PC-9 (cell line): ENCODE results near the gene NPIPA1. TPM values are rescaled to one million over a fixed set of nuclear protein-coding genes. Genes with fewer than 3 reads are reported as not detected.
A peak's percentile ranks its signal among the peaks of the same experiment; 100 is the strongest.
"Not testable (repeated sequence)": the region's sequence is repeated elsewhere in the genome, so short reads cannot be mapped to it uniquely, and the experiment has no call there.

Source experiments
- BruUV-seq: library from RNA; stranded (reverse); fragments of 400-500 nt; replicated peaks from 2 replicates; lab custom pipeline; 2021; lab: Mats Ljungman, UMichigan
- CTCF ChIA-PET: fragments of 300-600 bp; sonication (Branson Sonifier 250); formaldehyde crosslinking; loops from one replicate; lab custom pipeline; 2022; ENCODE audit warnings: antibody characterized with exemption; lab: Charles Lee
- POLR2A ChIA-PET: fragments of 300-600 bp; sonication (Branson Sonifier 250); formaldehyde crosslinking; loops from one replicate; lab custom pipeline; 2022; ENCODE audit warnings: antibody characterized with exemption; ENCODE audit not compliant: unreplicated experiment; lab: Charles Lee
- DNase-seq, 2 experiments: peaks; one replicate each; pipeline versions ENCODE4 v3.0.0 to v3.0.0-alpha.2; 2015 to 2022; ENCODE audit warnings: mixed read lengths in 1 of 2
- H2AFZ ChIP-seq: fragments of 200-600 bp; sonication (generic); 2 replicates; pipeline ENCODE4 v1.8.1; 2017; ENCODE audit warnings: antibody characterized with exemption
- H3F3A ChIP-seq: fragments of 200-600 bp; sonication (generic); 2 replicates; pipeline ENCODE4 v1.8.1; 2017; ENCODE audit warnings: antibody characterized with exemption, mild to moderate bottlenecking, low read depth; ENCODE audit not compliant: insufficient read depth
- H3K27ac ChIP-seq: fragments of 200-600 bp; sonication (generic); 2 replicates; pipeline ENCODE4 v1.6.1; 2016; ENCODE audit warnings: mixed run types
- H3K27me3 ChIP-seq: fragments of 200-600 bp; sonication (generic); 2 replicates; pipeline ENCODE4 v1.6.1; 2016; ENCODE audit warnings: low read depth, mixed run types; ENCODE audit not compliant: insufficient read depth
- H3K36me3 ChIP-seq: fragments of 200-600 bp; sonication (generic); 2 replicates; pipeline ENCODE4 v1.6.1; 2016; ENCODE audit warnings: low read depth, mixed run types
- H3K4me1 ChIP-seq: fragments of 200-600 bp; sonication (generic); replicated peaks from 2 replicates; pipeline ENCODE4 v1.6.1; 2016; ENCODE audit warnings: mixed run types; ENCODE audit not compliant: insufficient read depth
- H3K4me2 ChIP-seq: fragments of 200-600 bp; sonication (generic); 2 replicates; pipeline ENCODE4 v1.6.1; 2017; ENCODE audit warnings: mixed run types
- H3K4me3 ChIP-seq: fragments of 200-600 bp; sonication (generic); 2 replicates; pipeline ENCODE4 v1.6.1; 2016; ENCODE audit warnings: mixed run types
- H3K79me2 ChIP-seq: fragments of 200-600 bp; sonication (generic); 2 replicates; pipeline ENCODE4 v1.6.1; 2017; ENCODE audit warnings: low read depth, mixed run types
- H3K9me2 ChIP-seq: fragments of 200-600 bp; sonication (generic); 2 replicates; pipeline ENCODE4 v1.8.1; 2017; ENCODE audit warnings: mild to moderate bottlenecking; ENCODE audit not compliant: insufficient read depth
- H3K9me3 ChIP-seq: fragments of 200-600 bp; sonication (generic); 2 replicates; pipeline ENCODE4 v1.8.1; 2016; ENCODE audit warnings: low read depth; ENCODE audit not compliant: insufficient read depth
- H4K20me1 ChIP-seq: fragments of 200-600 bp; sonication (generic); 2 replicates; pipeline ENCODE4 v1.8.1; 2017; ENCODE audit not compliant: insufficient read depth
- intact Hi-C: fragments of 100-400 bp; cut with micrococcal nuclease; formaldehyde crosslinking; loops from one replicate; pipeline ENCODE4 v1.10.0; 2022; ENCODE audit not compliant: unreplicated experiment
- total RNA-seq: library from RNA; stranded (reverse); gene quantifications from 2 replicates; pipeline ENCODE4 v1.2.3, GENCODE V29; 2021

Gene NPIPA1
- total RNA-seq, 1 experiment from 2014 or later = 109 TPM

GRCh38 chr16:14971621-14972228 lies 34.5 kb downstream of the NPIPA1 start:
- H3K9me3 ChIP-seq, H3K4me2 ChIP-seq, POLR2A ChIA-PET, H3K27me3 ChIP-seq, CTCF ChIA-PET, H3K36me3 ChIP-seq, H3K9me2 ChIP-seq, H3K4me3 ChIP-seq, H3F3A ChIP-seq, BruUV-seq, DNase-seq, H4K20me1 ChIP-seq, H3K27ac ChIP-seq, intact Hi-C loops, H2AFZ ChIP-seq: not testable (repeated sequence)
- Histone ChIP-seq H3K4me1 (0 out of 2 replicates have a peak, but pooled peaks cover 14% of the 10 kb centered on the region), H3K79me2 (peaks cover 17% of the 10 kb centered on the region)

GRCh38 chr16:14973785-14974322 lies 36.6 kb downstream of the NPIPA1 start:
- H3K9me3 ChIP-seq, H3F3A ChIP-seq, H3K27me3 ChIP-seq, H3K36me3 ChIP-seq, H4K20me1 ChIP-seq, CTCF ChIA-PET, POLR2A ChIA-PET, H2AFZ ChIP-seq, H3K9me2 ChIP-seq, intact Hi-C loops, H3K27ac ChIP-seq: not testable (repeated sequence)
- BruUV-seq = TSS peak; percentile 92
- H3K4me2 ChIP-seq = peak overlapping the region; percentile 84
- H3K4me1 ChIP-seq = 0 out of 2 replicates have a peak, but pooled peaks cover 14% of the 10 kb centered on the region
- peak overlapping the region; percentile 92; the same call in 1 of the 2 replicates for H3K4me3 ChIP-seq
- H3K79me2 ChIP-seq = peaks cover 36% of the 10 kb centered on the region
- DNase-seq = peak in 1 of 2 experiments; percentile 20

- DNase-seq, H3K9me2 ChIP-seq, H4K20me1 ChIP-seq, intact Hi-C loops, H3K27ac ChIP-seq, H3K36me3 ChIP-seq, BruUV-seq, H3K9me3 ChIP-seq, POLR2A ChIA-PET, H3F3A ChIP-seq, H3K27me3 ChIP-seq, CTCF ChIA-PET: not testable (repeated sequence)
- Histone ChIP-seq H3K4me1 (0 out of 2 replicates have a peak, but pooled peaks cover 14% of the 10 kb centered on the region), H3K4me3 (peak overlapping the region; percentile 92), H3K4me2 (peak overlapping the region; percentile 84), H2AFZ (peak overlapping the region; percentile 65), H3K79me2 (peaks cover 41% of the 10 kb centered on the region)
Observed at GRCh38 chr16:14974331-14974655, 37.0 kb downstream of the NPIPA1 start.

GRCh38 chr16:14974656-14975417 lies 37.6 kb downstream of the NPIPA1 start, which contains the start of gene PDXDC1:
PDXDC1 (plus strand) TSS chr16:14975026; CDS start chr16:14975200, 174 bp downstream.
- H3F3A ChIP-seq, POLR2A ChIA-PET, intact Hi-C loops, H4K20me1 ChIP-seq, H3K9me3 ChIP-seq, CTCF ChIA-PET, H3K9me2 ChIP-seq, BruUV-seq, H3K27me3 ChIP-seq, H3K36me3 ChIP-seq: not testable (repeated sequence)
- peak; percentile 76 to 98 for DNase-seq
- H3K4me2 ChIP-seq = peak within 1 kb of the TSS; percentile 84
- peaks cover 46% of the 10 kb centered on the region for H3K79me2 ChIP-seq
- H3K4me3 ChIP-seq = peak within 1 kb of the TSS; percentile 92
- H3K27ac ChIP-seq = peak within 1 kb of the TSS; percentile 57
- H3K4me1 ChIP-seq = 0 out of 2 replicates have a peak, but pooled peaks cover 14% of the 10 kb centered on the region
- peak within 1 kb of the TSS; percentile 65 for H2AFZ ChIP-seq

GRCh38 chr16:14975418-14976194 lies 38.4 kb downstream of the NPIPA1 start:
- H3K9me3 ChIP-seq, H3K9me2 ChIP-seq, CTCF ChIA-PET, H3K4me1 ChIP-seq, H3F3A ChIP-seq, POLR2A ChIA-PET, H3K36me3 ChIP-seq, H4K20me1 ChIP-seq, intact Hi-C loops, H3K27me3 ChIP-seq: not testable (repeated sequence)
- BruUV-seq = TSS peak; percentile 34
- H2AFZ ChIP-seq = peak overlapping the region; percentile 65
- peak overlapping the region; percentile 57 for H3K27ac ChIP-seq
- peak overlapping the region; percentile 92 for H3K4me3 ChIP-seq
- peak in 1 of 2 experiments; percentile 29 for DNase-seq
- peak overlapping the region; percentile 84 for H3K4me2 ChIP-seq
- peaks cover 49% of the 10 kb centered on the region for H3K79me2 ChIP-seq

GRCh38 chr16:14976971-14977736 lies 39.9 kb downstream of the NPIPA1 start:
- intact Hi-C loops, DNase-seq, H3K27ac ChIP-seq, CTCF ChIA-PET, H3K9me3 ChIP-seq, H3K36me3 ChIP-seq, H3F3A ChIP-seq, H4K20me1 ChIP-seq, H3K9me2 ChIP-seq, H3K4me3 ChIP-seq, H2AFZ ChIP-seq, H3K4me1 ChIP-seq, BruUV-seq, H3K27me3 ChIP-seq, POLR2A ChIA-PET: not testable (repeated sequence)
- Histone ChIP-seq H3K4me2 (peak overlapping the region; percentile 84; the same call in 1 of the 2 replicates), H3K79me2 (peaks cover 53% of the 10 kb centered on the region)
